HL-60 (cell line): ENCODE data around the gene PPP6R3.

Experiments used
- DNase-seq, 2 experiments: peaks; one replicate each; pipeline ENCODE4 v3.0.0-alpha.2; 2010 to 2020; ENCODE audit warnings: low read depth in 1 of 2, low spot score in 1 of 2
- H3K27ac ChIP-seq: fragments of 250-450 bp; sonication (Bioruptor Pico); replicated peaks from 2 replicates; pipeline ENCODE4 v1.5.1; 2020; ENCODE audit warnings: mild to moderate bottlenecking, moderate library complexity
- H3K27me3 ChIP-seq: fragments of 250-450 bp; sonication (Bioruptor Pico); 2 replicates; pipeline ENCODE4 v1.5.1; 2021; ENCODE audit warnings: mild to moderate bottlenecking, moderate library complexity; ENCODE audit not compliant: insufficient read depth, poor library complexity, severe bottlenecking
- H3K4me3 ChIP-seq: replicated peaks from 2 replicates; pipeline ENCODE4 v1.5.1; 2011; ENCODE audit warnings: mild to moderate bottlenecking, control low read depth, low read length; ENCODE audit not compliant: insufficient read depth
- CTCF ChIP-seq: IDR thresholded peaks from one replicate; pipeline ENCODE4 v1.5.1; 2011; ENCODE audit warnings: low read length, control low read depth, inconsistent platforms; ENCODE audit not compliant: insufficient read depth
- GABPA ChIP-seq: IDR thresholded peaks from 2 replicates; pipeline ENCODE4 v1.6.1; 2012; ENCODE audit warnings: low read depth
- POLR2AphosphoS5 ChIP-seq: IDR thresholded peaks from 2 replicates; pipeline ENCODE4 v1.6.1; 2012; ENCODE audit warnings: low read depth
- REST ChIP-seq: IDR thresholded peaks from 2 replicates; pipeline ENCODE4 v1.6.1; 2012; ENCODE audit warnings: low read depth; ENCODE audit not compliant: insufficient replicate concordance
- SPI1 ChIP-seq: IDR thresholded peaks from 2 replicates; pipeline ENCODE4 v1.6.1; 2012; ENCODE audit warnings: low read depth, mild to moderate bottlenecking, borderline replicate concordance

PPP6R3 gene

GRCh38 chr11:68653486-68654430 is 193.2 kb downstream of the PPP6R3 start:
- H3K4me3 ChIP-seq, result no peak overlapping the region
- DNase-seq, result no peak
- H3K27me3 ChIP-seq, result no peaks in the 10 kb centered on the region
- no peak overlapping the region for H3K27ac ChIP-seq
- no peak for TF ChIP-seq CTCF
- no peak for TF ChIP-seq GABPA
- no peak for TF ChIP-seq SPI1
- TF ChIP-seq REST, result no peak
- no peak for TF ChIP-seq POLR2AphosphoS5

- H3K27ac ChIP-seq, result no peak overlapping the region
- no peak overlapping the region for H3K4me3 ChIP-seq
- no peaks in the 10 kb centered on the region for H3K27me3 ChIP-seq
- DNase-seq, result no peak
- no peak for TF ChIP-seq REST
- TF ChIP-seq SPI1, result no peak
- TF ChIP-seq POLR2AphosphoS5, result no peak
- no peak for TF ChIP-seq GABPA
- no peak for TF ChIP-seq CTCF
Observed at GRCh38 chr11:68654978-68655377, 194.4 kb downstream of the PPP6R3 start.

GRCh38 chr11:68655406-68655805 is 194.9 kb downstream of the PPP6R3 start:
- DNase-seq, result no peak
- no peak for TF ChIP-seq CTCF
- no peak for TF ChIP-seq SPI1
- no peak for TF ChIP-seq POLR2AphosphoS5
- TF ChIP-seq GABPA, result no peak
- no peak for TF ChIP-seq REST
- Histone ChIP-seq H3K27me3 (no peaks in the 10 kb centered on the region), H3K27ac (no peak overlapping the region), H3K4me3 (no peak overlapping the region)
